Hepatocyte (in vitro differentiated cells): ENCODE results near the gene STEAP3.
A peak's percentile ranks its signal among the peaks of the same experiment; 100 is the strongest.

ENCODE experiments used
- EZH2 ChIP-seq: fragments of 200-600 bp; sonication (generic); IDR thresholded peaks from 2 replicates; pipeline ENCODE4 v1.6.1; 2016; ENCODE audit warnings: antibody characterized with exemption, mild to moderate bottlenecking, borderline replicate concordance
- TF ChIP-seq, protein P1 (sequence below): fragments of 200-600 bp; sonication (generic); IDR thresholded peaks from 2 replicates; pipeline ENCODE4 v1.5.1; 2016; ENCODE audit warnings: antibody characterized with exemption, mild to moderate bottlenecking; ENCODE audit not compliant: poor library complexity

DNA sequence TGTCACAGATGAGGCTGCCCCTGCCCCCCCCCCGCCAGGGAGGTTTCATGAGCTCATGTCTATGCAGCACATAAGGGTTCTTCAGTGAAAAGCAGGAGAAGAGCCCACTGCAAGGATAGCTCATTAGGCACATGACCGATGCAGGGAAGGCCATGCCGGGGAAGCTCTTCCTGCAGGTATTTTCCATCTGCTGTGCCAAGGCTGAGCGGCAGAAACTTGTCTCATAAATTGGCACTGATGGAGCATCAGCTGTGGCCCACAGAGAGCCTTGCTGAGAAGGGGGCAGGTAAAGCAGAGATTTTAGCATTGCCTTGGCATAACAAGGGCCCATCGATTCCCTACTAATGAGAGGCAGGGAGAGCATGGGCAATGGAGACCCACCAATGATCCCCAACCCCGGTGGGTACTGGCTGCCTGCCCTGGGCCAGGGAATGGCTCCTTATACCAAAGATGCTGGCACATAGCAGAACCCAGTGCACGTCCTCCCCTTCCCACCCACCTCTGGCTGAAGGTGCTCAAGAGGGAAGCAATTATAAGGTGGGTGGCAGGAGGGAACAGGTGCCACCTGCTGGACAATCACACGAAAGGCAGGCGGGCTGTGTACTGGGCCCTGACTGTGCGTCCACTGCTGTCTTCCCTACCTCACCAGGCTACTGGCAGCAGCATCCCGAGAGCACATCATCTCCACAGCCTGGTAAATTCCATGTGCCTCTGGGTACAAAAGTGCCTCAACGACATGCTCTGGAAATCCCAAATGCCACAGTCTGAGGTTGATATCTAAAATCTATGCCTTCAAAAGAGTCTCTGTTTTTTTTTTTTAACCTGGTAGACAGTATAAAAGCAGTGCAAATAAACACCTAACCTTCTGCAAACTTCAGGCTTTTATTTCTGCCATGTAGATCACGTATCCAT, 41.4 kb downstream of the STEAP3 start:
- TF ChIP-seq, protein P1, sequence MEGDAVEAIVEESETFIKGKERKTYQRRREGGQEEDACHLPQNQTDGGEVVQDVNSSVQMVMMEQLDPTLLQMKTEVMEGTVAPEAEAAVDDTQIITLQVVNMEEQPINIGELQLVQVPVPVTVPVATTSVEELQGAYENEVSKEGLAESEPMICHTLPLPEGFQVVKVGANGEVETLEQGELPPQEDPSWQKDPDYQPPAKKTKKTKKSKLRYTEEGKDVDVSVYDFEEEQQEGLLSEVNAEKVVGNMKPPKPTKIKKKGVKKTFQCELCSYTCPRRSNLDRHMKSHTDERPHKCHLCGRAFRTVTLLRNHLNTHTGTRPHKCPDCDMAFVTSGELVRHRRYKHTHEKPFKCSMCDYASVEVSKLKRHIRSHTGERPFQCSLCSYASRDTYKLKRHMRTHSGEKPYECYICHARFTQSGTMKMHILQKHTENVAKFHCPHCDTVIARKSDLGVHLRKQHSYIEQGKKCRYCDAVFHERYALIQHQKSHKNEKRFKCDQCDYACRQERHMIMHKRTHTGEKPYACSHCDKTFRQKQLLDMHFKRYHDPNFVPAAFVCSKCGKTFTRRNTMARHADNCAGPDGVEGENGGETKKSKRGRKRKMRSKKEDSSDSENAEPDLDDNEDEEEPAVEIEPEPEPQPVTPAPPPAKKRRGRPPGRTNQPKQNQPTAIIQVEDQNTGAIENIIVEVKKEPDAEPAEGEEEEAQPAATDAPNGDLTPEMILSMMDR, result peak; percentile 65
- no peak for TF ChIP-seq EZH2
